H1 (cell line): Measurements from ENCODE around the gene NEK3. TPM values are rescaled to one million over a fixed set of nuclear protein-coding genes. Genes with fewer than 3 reads are reported as not detected.

Experiments used
- ASH2L ChIP-seq: fragments of 200-600, 300-600 bp; sonication (generic); IDR thresholded peaks from one replicate; pipeline ENCODE4 v1.7.1; 2017; ENCODE audit warnings: low read length
- CBX5 ChIP-seq: fragments of 300-800, 300-1000 bp; sonication (generic); IDR thresholded peaks from 2 replicates; pipeline ENCODE4 v1.7.1; 2016; ENCODE audit warnings: antibody characterized with exemption, low read length, low read depth
- CEBPB ChIP-seq: IDR thresholded peaks from 2 replicates; pipeline ENCODE4 v1.6.1; 2012; ENCODE audit warnings: low read depth, low read length
- CHD2 ChIP-seq: IDR thresholded peaks from 2 replicates; pipeline ENCODE4 v1.6.1; 2012; ENCODE audit warnings: low read length, improper control_type of control experiment
- CHD7 ChIP-seq: fragments of 300-600 bp; sonication (generic); IDR thresholded peaks from 2 replicates; pipeline ENCODE4 v1.7.1; 2012; ENCODE audit warnings: low read length, moderate library complexity, mild to moderate bottlenecking, inconsistent platforms; ENCODE audit not compliant: insufficient replicate concordance
- EP300 ChIP-seq, 2 experiments: IDR thresholded peaks; 1 replicate in 1 of 2; 2 replicates in 1 of 2; pipeline ENCODE4 v1.6.1; 2011 to 2012; ENCODE audit warnings: low read depth in 2 of 2, low read length in 2 of 2, mild to moderate bottlenecking in 2 of 2, borderline replicate concordance in 1 of 2, inconsistent platforms in 1 of 2, moderate library complexity in 1 of 2
- JUN ChIP-seq: IDR thresholded peaks from 2 replicates; pipeline ENCODE4 v1.6.1; 2011; ENCODE audit warnings: low read depth, mild to moderate bottlenecking, improper control_type of control experiment, low read length
- JUND ChIP-seq: IDR thresholded peaks from 2 replicates; pipeline ENCODE4 v1.6.1; 2011; ENCODE audit warnings: mild to moderate bottlenecking, improper control_type of control experiment, low read length
- RBBP5 ChIP-seq: IDR thresholded peaks from 2 replicates; pipeline ENCODE4 v1.7.1; 2012; ENCODE audit warnings: low read depth, mild to moderate bottlenecking, inconsistent platforms, low read length, moderate library complexity, borderline replicate concordance
- SP1 ChIP-seq: IDR thresholded peaks from 2 replicates; pipeline ENCODE4 v1.6.1; 2011; ENCODE audit warnings: low read depth, low read length
- SUZ12 ChIP-seq: fragments of 200-600 bp; sonication (generic); IDR thresholded peaks from 2 replicates; pipeline ENCODE4 v1.6.1; 2012; ENCODE audit warnings: mild to moderate bottlenecking, inconsistent platforms, low read length, moderate library complexity, mixed read lengths
- polyA plus RNA-seq, 7 experiments: library from polyadenylated mRNA; depleted of rRNA in 3 of 7; stranded (reverse) in 5 of 7; unstranded in 2 of 7; fragments of >200 nt in 5 of 7; fragments of 200-250 nt in 2 of 7; gene quantifications; 1 replicate in 5 of 7; 2 replicates in 1 of 7; 4 replicates in 1 of 7; pipeline versions ENCODE4 v1.2.1 to v1.2.3, GENCODE V29; 2011 to 2013; ENCODE audit warnings: missing spikeins in 2 of 7, mixed read lengths in 2 of 7
- total RNA-seq: library from RNA; stranded (reverse); fragmentation: NEBNext Ultra II Directional; extraction: Animal tissue kit (Norgen Biotek cat#: 25700); gene quantifications from 2 replicates; pipeline ENCODE4 v1.2.1, GENCODE V29; 2021
- TF ChIP-seq, protein P1 (sequence below): IDR thresholded peaks from 2 replicates; pipeline ENCODE4 v1.6.1; 2011; ENCODE audit warnings: low read depth, mild to moderate bottlenecking, low read length; ENCODE audit not compliant: insufficient read depth

The NEK3 gene
- total and polyA plus RNA-seq, 2 of the 8 experiments (the other 6 are each of a cell fraction or from before 2014, with no cell fraction given) = 11.4 to 26.0 TPM

DNA sequence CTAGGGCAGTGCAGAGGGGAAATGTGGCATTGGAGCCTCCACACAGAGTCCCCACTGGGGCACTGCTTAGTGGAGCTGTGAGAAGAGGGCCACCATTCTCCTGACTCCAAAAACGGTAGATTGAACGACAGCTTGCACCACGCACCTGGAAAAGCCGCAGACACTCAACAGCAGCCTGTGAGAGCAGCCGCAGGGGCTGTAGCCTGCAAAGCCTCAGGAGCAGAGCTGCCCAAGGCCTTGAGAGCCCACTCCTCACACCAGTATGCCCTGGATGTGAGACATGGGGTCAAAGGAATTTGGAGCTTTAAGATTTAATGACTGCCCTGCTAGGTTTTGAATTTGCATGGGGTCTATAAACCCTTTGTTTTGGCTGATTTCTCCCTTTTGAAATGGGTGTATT, 62.2 kb downstream of the NEK3 start (continued):
- TF ChIP-seq CHD7 (no peak), EP300 (IDR thresholded peaks at IDR 0.05; ENCODE audit: borderline replicate concordance in 1 of 2, low read depth in 2 of 2, low read length in 2 of 2) (no peak), SP1 (no peak), JUND (no peak), SUZ12 (no peak), CHD2 (no peak), JUN (no peak), CEBPB (no peak), RBBP5 (no peak), ASH2L (no peak), CBX5 (no peak)
- TF ChIP-seq, protein P1, sequence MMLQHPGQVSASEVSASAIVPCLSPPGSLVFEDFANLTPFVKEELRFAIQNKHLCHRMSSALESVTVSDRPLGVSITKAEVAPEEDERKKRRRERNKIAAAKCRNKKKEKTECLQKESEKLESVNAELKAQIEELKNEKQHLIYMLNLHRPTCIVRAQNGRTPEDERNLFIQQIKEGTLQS = no peak
